K562 (cell line): ENCODE measurements around the gene MRPL41. TPM values are rescaled to one million over a fixed set of nuclear protein-coding genes. Genes with fewer than 3 reads are reported as not detected.

Experiments
- CEBPG ChIP-seq, 3 experiments: fragments of 200-800 bp in 1 of 3; sonication (Bioruptor generic) in 1 of 3; sonication (generic) in 1 of 3; formaldehyde crosslinking in 1 of 3; IDR thresholded peaks in 2 of 3; conservative IDR thresholded peaks in 1 of 3; 2 replicates each; pipeline versions ENCODE4 v1.6.1 to v1.8.0; 2016 to 2022; ENCODE audit warnings: missing compliant biosample characterization in 2 of 3, missing genetic modification characterization in 2 of 3, mild to moderate bottlenecking in 1 of 3, missing genetic modification reagents in 1 of 3
- FOXJ2 ChIP-seq: fragments of 200-800 bp; sonication (Bioruptor generic); IDR thresholded peaks from 2 replicates; pipeline ENCODE4 v1.6.1; 2016; ENCODE audit warnings: missing genetic modification characterization, missing compliant biosample characterization
- GTF2B ChIP-seq: IDR thresholded peaks from 2 replicates; pipeline ENCODE4 v1.6.1; 2011; ENCODE audit not compliant: insufficient read length; ENCODE audit errors: extremely low read depth
- KLF10 ChIP-seq: fragments of 250-450 bp; sonication (Bioruptor Pico); IDR thresholded peaks from 2 replicates; pipeline ENCODE4 v1.6.1; 2021; ENCODE audit warnings: matching md5 sums
- KLF6 ChIP-seq: fragments of 250-450 bp; sonication (Bioruptor Pico); IDR thresholded peaks from 2 replicates; pipeline ENCODE4 v1.4.0; 2020; ENCODE audit warnings: mild to moderate bottlenecking, moderate library complexity, borderline replicate concordance
- MCM7 ChIP-seq, 2 experiments: fragments of 450-650 bp; IDR thresholded peaks; 2 replicates each; pipeline ENCODE4 v1.6.1; 2016 to 2018
- POLR2AphosphoS5 ChIP-seq: IDR thresholded peaks from 2 replicates; pipeline ENCODE4 v1.6.1; 2011; ENCODE audit warnings: mild to moderate bottlenecking, low read depth, low read length, moderate library complexity; ENCODE audit not compliant: control insufficient read depth, insufficient read depth
- SIN3A ChIP-seq, 2 experiments: fragments of 150-350 bp in 1 of 2; IDR thresholded peaks; 2 replicates each; pipeline ENCODE4 v1.6.1; 2011 to 2016; ENCODE audit warnings: borderline replicate concordance in 2 of 2, low read depth in 2 of 2, low read length in 2 of 2, mild to moderate bottlenecking in 2 of 2, moderate library complexity in 2 of 2; ENCODE audit not compliant: control insufficient read depth in 1 of 2
- TAF1 ChIP-seq: IDR thresholded peaks from 2 replicates; pipeline ENCODE4 v1.6.1; 2011; ENCODE audit warnings: mild to moderate bottlenecking, low read length, moderate library complexity; ENCODE audit not compliant: insufficient read depth, control insufficient read depth, severe bottlenecking; ENCODE audit errors: extremely low read depth
- TAF9B ChIP-seq: fragments of 450-650 bp; IDR thresholded peaks from 2 replicates; pipeline ENCODE4 v1.6.1; 2018; ENCODE audit warnings: mild to moderate bottlenecking; ENCODE audit not compliant: partially characterized antibody
- TEAD1 ChIP-seq, 2 experiments: fragments of 450-650 bp in 1 of 2; sonication (generic) in 1 of 2; formaldehyde crosslinking; IDR thresholded peaks; 2 replicates each; pipeline versions ENCODE4 v1.4.0 to v1.8.0; 2020 to 2022; ENCODE audit warnings: mild to moderate bottlenecking in 2 of 2, missing genetic modification reagents in 1 of 2
- ZFP91 ChIP-seq: sonication (generic); formaldehyde crosslinking; IDR thresholded peaks from 2 replicates; pipeline ENCODE4 v1.8.0; 2022; ENCODE audit warnings: mild to moderate bottlenecking, missing genetic modification reagents
- ZNF124 ChIP-seq: sonication (generic); formaldehyde crosslinking; IDR thresholded peaks from 2 replicates; pipeline ENCODE4 v1.8.1; 2022; ENCODE audit warnings: missing genetic modification reagents
- ZNF584 ChIP-seq: fragments of 200-800 bp; sonication (Bioruptor generic); IDR thresholded peaks from 2 replicates; pipeline ENCODE4 v1.6.1; 2016; ENCODE audit warnings: low read depth, mild to moderate bottlenecking, missing genetic modification characterization, missing compliant biosample characterization
- polyA plus RNA-seq, 8 experiments: library from polyadenylated mRNA; depleted of rRNA in 4 of 8; stranded (reverse) in 5 of 8; unstranded in 3 of 8; fragments of >200 nt; fragmentation: Nextera tagmentation in 2 of 8; fragmentation: Illumina TruSeq in 1 of 8; extraction: Ambion mirVana in 2 of 8; extraction: Trizol in 1 of 8; gene quantifications; 2 replicates each; pipeline versions ENCODE4 v1.2.1 to v1.2.3, GENCODE V29; 2011 to 2014; ENCODE audit warnings: inconsistent platforms in 1 of 8, missing spikeins in 1 of 8
- total RNA-seq, 7 experiments: library from RNA; depleted of rRNA in 6 of 7; stranded (reverse); fragments of >200 nt in 6 of 7; fragmentation: Illumina TruSeq in 2 of 7; extraction: Trizol in 2 of 7; gene quantifications; 2 replicates each; pipeline versions ENCODE4 v1.2.1 to v1.2.3, GENCODE V29; 2011 to 2021; ENCODE audit warnings: low replicate concordance in 1 of 7
- TF ChIP-seq, protein P1 (sequence below): sonication (generic); formaldehyde crosslinking; IDR thresholded peaks from 2 replicates; pipeline ENCODE4 v1.8.1; 2023; ENCODE audit warnings: mild to moderate bottlenecking, missing genetic modification reagents
- TF ChIP-seq, protein P2 (sequence below): sonication (generic); formaldehyde crosslinking; IDR thresholded peaks from 2 replicates; pipeline ENCODE4 v1.8.1; 2023; ENCODE audit warnings: mild to moderate bottlenecking, missing genetic modification reagents, moderate library complexity
- TF ChIP-seq, protein P3 (sequence below): fragments of 250-450 bp; sonication (Bioruptor Pico); IDR thresholded peaks from 2 replicates; pipeline ENCODE4 v1.5.1; 2021; ENCODE audit warnings: mild to moderate bottlenecking

MRPL41 gene
- total and polyA plus RNA-seq, 9 of the 15 experiments (the other 6 are each of a cell fraction or from before 2014, with no cell fraction given) = 2.6 to 259 (median 21.6) TPM

DNA sequence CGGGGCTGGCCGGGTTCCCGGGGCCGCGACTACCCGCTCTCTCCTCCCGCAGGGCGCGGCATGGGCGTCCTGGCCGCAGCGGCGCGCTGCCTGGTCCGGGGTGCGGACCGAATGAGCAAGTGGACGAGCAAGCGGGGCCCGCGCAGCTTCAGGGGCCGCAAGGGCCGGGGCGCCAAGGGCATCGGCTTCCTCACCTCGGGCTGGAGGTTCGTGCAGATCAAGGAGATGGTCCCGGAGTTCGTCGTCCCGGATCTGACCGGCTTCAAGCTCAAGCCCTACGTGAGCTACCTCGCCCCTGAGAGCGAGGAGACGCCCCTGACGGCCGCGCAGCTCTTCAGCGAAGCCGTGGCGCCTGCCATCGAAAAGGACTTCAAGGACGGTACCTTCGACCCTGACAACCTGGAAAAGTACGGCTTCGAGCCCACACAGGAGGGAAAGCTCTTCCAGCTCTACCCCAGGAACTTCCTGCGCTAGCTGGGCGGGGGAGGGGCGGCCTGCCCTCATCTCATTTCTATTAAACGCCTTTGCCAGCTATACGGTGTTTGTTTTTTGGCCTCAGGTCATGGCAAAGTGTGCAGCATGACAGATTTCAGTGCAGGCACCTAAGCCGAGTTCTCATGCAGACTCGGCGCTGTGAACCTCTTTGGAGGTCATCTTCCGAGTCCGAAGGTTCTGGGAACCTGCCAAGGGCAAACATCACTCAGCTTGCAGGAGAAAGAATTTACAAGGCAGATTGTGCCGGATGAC is 516 bp downstream of the MRPL41 start (continued):
- TF ChIP-seq, protein P1, sequence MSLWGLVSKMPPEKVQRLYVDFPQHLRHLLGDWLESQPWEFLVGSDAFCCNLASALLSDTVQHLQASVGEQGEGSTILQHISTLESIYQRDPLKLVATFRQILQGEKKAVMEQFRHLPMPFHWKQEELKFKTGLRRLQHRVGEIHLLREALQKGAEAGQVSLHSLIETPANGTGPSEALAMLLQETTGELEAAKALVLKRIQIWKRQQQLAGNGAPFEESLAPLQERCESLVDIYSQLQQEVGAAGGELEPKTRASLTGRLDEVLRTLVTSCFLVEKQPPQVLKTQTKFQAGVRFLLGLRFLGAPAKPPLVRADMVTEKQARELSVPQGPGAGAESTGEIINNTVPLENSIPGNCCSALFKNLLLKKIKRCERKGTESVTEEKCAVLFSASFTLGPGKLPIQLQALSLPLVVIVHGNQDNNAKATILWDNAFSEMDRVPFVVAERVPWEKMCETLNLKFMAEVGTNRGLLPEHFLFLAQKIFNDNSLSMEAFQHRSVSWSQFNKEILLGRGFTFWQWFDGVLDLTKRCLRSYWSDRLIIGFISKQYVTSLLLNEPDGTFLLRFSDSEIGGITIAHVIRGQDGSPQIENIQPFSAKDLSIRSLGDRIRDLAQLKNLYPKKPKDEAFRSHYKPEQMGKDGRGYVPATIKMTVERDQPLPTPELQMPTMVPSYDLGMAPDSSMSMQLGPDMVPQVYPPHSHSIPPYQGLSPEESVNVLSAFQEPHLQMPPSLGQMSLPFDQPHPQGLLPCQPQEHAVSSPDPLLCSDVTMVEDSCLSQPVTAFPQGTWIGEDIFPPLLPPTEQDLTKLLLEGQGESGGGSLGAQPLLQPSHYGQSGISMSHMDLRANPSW = no peak
- TF ChIP-seq GTF2B (no peak), SIN3A (IDR thresholded peaks at IDR 0.05; ENCODE audit: borderline replicate concordance in 2 of 2, control insufficient read depth in 1 of 2, low read depth in 2 of 2, low read length in 2 of 2) (0 out of 4 replicates have a peak, but pooled peaks of 1 of the 2 experiments have one; percentile 19), MCM7 (IDR thresholded peaks at IDR 0.05) (no peak), CEBPG (CRISPR knock-in tag; IDR thresholded peaks at IDR 0.05) (no peak), CEBPG (tag; conservative IDR thresholded peaks at IDR 0.05 in 1 of 2, IDR thresholded peaks at IDR 0.05 in 1 of 2) (no peak), KLF10 (no peak), POLR2AphosphoS5 (no peak), FOXJ2 (no peak), ZNF584 (CRISPR knock-in tag) (no peak), ZFP91 (CRISPR knock-in tag) (no peak), KLF6 (CRISPR knock-in tag) (no peak), TEAD1 (CRISPR knock-in tag; IDR thresholded peaks at IDR 0.05) (no peak), TAF1 (no peak), ZNF124 (CRISPR knock-in tag) (no peak), TAF9B (no peak)
- TF ChIP-seq, protein P2, sequence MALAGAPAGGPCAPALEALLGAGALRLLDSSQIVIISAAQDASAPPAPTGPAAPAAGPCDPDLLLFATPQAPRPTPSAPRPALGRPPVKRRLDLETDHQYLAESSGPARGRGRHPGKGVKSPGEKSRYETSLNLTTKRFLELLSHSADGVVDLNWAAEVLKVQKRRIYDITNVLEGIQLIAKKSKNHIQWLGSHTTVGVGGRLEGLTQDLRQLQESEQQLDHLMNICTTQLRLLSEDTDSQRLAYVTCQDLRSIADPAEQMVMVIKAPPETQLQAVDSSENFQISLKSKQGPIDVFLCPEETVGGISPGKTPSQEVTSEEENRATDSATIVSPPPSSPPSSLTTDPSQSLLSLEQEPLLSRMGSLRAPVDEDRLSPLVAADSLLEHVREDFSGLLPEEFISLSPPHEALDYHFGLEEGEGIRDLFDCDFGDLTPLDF (CRISPR knock-in tag) = peak; percentile 35; the same call in 1 of the 2 replicates
- TF ChIP-seq, protein P3, sequence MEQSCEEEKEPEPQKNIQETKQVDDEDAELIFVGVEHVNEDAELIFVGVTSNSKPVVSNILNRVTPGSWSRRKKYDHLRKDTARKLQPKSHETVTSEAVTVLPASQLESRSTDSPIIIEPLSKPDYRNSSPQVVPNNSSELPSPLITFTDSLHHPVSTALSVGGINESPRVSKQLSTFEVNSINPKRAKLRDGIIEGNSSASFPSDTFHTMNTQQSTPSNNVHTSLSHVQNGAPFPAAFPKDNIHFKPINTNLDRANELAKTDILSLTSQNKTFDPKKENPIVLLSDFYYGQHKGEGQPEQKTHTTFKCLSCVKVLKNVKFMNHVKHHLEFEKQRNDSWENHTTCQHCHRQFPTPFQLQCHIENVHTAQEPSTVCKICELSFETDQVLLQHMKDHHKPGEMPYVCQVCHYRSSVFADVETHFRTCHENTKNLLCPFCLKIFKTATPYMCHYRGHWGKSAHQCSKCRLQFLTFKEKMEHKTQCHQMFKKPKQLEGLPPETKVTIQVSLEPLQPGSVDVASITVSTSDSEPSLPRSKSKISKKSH (CRISPR knock-in tag) = no peak
